ENCODE results near the gene PKNOX1.
"Not testable (repeated sequence)": the region's sequence is repeated elsewhere in the genome, so short reads cannot be mapped to it uniquely, and the experiment has no call there.

- TF ChIP-seq CTCF (conservative IDR thresholded peaks at IDR 0.05; ENCODE audit: low read depth, low read length); EZH2 (IDR thresholded peaks at IDR 0.05; ENCODE audit: borderline replicate concordance, low read depth, low read length, poor library complexity, severe bottlenecking): not testable (repeated sequence)
Observed at GRCh38 chr21:43066690-43067089, 92.3 kb downstream of the PKNOX1 start.

All from A673 (cell line).